GM12872 (cell line): Measurements from ENCODE around the gene RFT1.

Experiments
- CTCF ChIP-seq: IDR thresholded peaks from 3 replicates; pipeline ENCODE4 v1.5.1; 2011; ENCODE audit warnings: low read depth, mild to moderate bottlenecking, low read length, moderate library complexity; ENCODE audit not compliant: insufficient read depth

RFT1 gene

GRCh38 chr3:53074761-53075742, 55.2 kb downstream of the RFT1 start:
- TF ChIP-seq CTCF = no peak

- no peak for TF ChIP-seq CTCF
Observed at GRCh38 chr3:53074366-53074696, 55.9 kb downstream of the RFT1 start.

- no peak for TF ChIP-seq CTCF
Observed at GRCh38 chr3:53073553-53074365, 56.5 kb downstream of the RFT1 start.

GRCh38 chr3:53072653-53073552, 57.3 kb downstream of the RFT1 start:
- TF ChIP-seq CTCF = peak; percentile 97

- no peak for TF ChIP-seq CTCF
Observed at GRCh38 chr3:53071882-53072431, 58.3 kb downstream of the RFT1 start.

GRCh38 chr3:53069422-53070068, 60.7 kb downstream of the RFT1 start:
- no peak for TF ChIP-seq CTCF
